GM18870 (cell line): Measurements from ENCODE around the gene REPS1.
"Not testable (repeated sequence)": the region's sequence is repeated elsewhere in the genome, so short reads cannot be mapped to it uniquely, and the experiment has no call there.

Experiments
- ATAC-seq: cut with Tn5 transposase; IDR thresholded peaks from one replicate; pipeline ENCODE4 v1.9.1; 2021; ENCODE audit warnings: moderate library complexity; ENCODE audit not compliant: unreplicated experiment

The REPS1 gene

DNA sequence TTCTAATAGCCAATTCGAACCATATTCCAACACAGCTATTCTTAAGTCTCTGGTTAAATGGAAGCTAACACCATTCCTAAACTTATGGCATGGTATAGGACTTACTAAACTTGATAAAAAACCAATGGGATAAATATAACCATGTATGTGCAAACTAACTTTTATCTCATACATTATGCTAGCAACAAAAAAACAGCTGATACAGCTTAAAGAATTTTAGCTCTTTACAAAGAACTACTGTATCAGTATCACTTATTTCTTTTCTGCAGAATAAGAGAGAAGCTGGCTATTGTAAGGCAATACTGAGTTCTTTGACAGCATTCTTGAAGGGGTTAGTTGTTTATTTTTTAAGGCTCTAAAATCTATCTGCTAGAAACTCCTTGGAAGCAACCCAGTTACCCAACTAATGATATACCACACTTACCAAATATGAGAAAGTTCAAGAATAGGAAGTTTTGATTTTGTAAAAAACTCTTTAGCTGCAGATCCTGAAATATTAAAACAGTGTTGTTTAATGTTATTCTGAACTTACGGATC is 44.9 kb downstream of the REPS1 start:
- ATAC-seq, result no peak

DNA sequence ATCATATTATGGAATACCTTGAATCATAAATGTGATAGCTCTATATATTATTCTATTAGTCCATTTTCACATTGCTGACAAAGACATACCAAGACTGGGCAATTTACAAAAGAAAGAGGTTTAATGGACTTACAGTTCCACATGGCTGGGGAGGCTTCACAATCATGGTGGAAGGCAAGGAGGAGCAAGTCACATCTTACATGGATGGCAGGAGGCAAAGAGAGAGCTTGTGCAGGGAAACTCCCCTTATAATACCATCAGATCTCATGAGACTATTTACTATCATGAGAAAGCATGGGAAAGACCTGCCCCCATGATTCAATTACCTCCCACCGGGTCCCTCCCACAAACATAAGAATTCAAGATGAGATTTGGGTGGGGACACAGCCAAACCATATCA is 51.2 kb downstream of the REPS1 start:
- not testable (repeated sequence) for ATAC-seq

DNA sequence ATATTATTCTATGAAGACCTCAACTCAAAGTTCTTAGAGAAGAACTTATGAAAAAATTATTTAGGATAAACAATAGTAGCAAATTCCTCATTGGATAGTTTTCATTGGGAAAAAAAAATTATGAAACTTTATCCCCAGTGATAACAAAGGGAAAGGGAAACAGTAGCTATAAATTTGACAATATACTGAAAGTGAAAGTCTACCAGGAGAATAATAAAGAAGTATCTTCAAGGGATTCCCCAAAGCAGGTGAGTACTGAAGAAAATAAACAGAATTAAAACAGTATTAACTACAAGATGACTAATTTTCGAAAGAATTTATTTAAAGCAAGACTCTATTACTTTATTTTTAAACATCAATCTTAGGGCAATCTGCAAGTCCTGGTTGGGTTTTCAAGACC is 56.4 kb downstream of the REPS1 start:
- no peak for ATAC-seq

DNA sequence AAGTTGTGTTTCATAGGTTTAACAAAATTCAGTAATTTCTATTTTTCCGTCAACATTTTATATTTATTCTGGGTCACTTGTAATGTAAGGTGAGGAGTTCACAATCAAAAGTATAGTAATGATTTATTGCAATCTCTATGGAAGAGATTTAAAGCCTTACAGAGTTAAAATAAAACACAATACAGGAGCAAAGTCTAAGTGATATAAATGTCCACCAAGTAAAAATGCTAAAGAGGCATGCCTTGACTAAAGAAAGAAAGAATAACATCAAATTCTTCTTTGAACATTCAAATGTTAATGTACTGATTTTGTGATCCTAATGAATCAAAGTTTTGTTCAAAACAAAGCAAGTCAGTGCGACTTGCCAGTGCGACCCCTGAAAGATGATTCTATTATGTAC is 61.5 kb downstream of the REPS1 start:
- no peak for ATAC-seq

DNA sequence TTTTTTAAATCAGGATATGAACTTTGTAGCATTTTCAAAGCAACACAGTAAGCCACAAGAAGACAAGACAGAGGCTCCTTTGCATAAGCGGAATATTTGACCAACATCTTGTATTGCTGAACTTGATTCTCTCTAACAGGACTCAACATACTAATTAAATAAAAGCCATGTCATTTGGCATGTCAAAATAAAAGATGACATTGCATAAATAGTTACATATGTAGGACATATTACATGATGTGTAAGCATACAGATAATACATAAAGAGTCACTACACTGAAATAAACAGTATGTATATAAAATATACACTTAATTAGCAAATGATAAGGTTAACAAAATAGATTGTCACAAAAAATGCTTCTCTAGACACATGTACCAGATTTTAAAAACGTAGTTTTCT is 62.2 kb downstream of the REPS1 start:
- ATAC-seq, result no peak

DNA sequence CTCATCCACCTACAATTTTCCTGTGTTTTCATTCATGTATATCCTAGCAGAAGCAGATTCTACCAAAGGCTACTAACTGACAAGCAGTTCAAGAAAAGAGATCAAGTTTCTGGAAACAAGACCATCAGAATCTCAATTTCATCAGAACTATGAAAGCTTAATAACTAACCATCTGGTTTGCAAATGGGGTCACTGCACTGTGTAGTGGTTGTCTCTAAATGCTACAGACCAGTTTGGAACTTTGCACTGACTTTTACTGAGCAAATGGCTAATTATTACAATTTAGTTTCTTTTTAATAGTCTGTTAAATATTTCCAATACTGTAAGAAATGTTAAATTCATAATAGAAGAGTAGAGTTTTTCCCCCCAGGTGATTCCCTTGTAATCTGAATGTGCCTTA is 64.5 kb downstream of the REPS1 start:
- ATAC-seq, result no peak

DNA sequence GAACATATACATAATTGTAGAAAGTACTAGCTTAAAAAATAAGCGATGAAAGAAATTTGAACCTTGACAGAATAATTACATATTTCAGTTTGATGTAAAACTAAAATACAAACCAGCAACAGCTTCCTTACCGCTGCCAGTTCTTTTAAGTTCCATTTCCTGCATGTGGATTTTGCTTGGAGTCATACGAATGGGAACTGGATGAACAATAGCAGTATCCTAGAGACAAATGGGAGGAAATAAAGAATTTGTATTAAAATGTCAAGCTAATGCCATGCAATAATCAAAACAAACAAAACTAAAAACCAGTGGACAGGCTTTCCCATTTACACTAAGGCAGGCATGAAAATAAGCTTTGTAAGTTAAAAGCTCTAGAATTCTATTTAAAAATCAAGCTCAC is 67.1 kb downstream of the REPS1 start:
- ATAC-seq, result no peak

DNA sequence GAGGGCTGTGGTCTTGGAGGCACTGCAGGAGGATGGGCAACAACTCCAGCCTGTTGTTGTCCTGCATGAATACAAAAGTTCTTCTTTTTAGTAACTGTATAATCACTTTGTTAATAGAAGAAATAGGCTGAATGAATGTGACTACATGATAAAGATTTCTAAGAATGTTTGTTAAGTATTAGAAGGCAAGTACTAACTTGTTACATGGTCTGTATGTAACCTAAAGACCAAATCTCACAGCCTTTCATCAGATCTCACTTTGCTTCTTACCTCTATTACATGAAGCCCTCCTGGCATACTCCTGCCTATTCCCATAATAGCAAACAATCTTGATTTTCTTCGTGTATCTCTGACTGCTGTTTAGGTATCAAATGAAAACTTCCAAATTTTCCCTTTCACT is 73.4 kb downstream of the REPS1 start:
- ATAC-seq, result no peak

DNA sequence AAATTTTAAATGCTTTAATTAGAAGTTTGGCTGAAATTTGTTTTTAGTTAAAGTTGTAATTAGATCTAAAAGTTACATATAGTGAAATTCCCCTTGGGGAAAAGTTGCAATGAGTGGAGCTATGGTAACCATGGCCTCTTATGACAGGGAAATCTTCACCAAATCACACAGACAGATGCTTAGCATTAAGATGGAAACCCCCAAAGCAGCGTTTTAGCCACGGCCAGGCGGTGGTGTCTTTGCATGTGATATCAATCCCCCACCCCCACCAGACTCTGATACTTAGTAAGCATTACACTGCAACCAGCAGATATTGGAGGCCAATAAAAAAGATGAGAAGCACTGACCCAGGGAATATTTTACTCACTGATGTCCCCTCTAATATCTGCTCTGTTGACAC is 75.7 kb downstream of the REPS1 start:
- no peak for ATAC-seq

DNA sequence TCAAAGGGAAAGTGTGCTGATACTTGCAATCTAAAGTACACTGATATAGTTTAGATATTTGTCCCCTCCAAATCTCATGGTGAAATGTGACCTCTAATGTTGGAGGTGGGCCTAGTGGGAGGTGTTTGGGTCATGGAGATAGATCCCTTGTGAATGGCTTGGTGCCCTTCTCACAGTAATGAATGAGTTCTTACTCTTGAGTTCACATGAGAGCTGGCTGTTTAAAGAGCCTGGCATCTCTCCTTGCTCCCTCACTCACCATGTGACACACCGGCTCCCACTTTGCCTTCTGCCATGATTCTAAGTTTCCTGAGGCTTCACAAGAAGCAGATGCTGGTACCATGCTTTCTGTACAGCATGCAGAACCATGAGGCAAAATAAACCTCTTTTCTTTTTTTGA is 78.1 kb downstream of the REPS1 start:
- no peak for ATAC-seq

DNA sequence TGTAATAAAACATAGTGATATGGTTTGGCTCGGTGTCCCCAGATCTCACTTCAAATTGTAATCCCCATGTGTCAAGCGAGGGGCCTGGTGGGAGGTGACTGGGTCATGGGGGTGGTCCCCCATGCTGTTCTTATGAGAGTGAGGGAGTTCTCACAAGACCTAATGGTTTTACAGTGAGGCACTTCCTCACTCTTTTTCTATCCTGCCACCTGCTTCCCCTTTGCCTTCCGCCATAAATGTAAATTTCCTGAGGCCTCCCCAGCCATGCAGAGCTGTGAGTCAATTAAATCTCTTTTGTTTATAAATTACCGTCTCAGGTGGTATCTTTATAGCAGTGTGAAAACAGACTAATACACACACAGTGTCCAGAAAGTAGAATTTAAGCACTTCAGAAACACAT is 78.5 kb downstream of the REPS1 start:
- ATAC-seq, result no peak

DNA sequence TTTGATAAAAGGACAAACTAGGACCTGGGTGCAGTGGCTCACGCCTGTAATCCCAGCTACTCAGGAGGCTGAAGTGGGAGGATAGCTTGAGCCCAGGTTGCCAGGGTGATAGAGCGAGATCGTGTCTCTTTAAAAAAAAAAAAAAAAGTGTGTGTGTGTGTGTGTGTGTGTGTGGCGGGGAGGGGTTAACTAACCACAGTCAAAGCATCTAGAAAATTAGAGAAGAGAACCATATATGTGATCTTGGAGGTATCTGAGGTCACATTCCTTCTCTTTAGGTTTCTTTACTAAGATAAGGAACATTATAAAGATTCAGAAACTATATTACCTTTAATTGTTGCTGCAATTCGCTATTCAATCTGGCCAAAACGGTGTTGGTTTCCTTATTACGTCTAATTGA is 80.9 kb downstream of the REPS1 start:
- no peak for ATAC-seq

DNA sequence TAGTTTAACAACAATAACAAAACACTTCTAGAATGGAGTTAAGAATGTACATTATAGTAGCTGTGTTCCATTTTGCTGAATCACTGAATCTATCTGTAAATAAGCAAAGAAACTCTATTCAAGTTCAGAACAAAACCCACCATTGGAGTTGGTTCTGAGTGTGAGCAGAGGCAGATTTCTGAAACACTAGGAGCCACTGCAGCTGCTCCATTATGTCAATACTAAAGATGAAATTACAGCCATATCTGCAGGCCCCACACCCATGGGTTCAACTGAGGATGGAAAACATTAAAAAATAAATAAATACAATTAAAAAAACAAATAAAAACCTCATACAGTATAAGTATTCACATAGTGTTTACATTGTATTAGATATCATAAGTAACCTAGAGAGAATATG is 91.0 kb downstream of the REPS1 start:
- ATAC-seq, result no peak

DNA sequence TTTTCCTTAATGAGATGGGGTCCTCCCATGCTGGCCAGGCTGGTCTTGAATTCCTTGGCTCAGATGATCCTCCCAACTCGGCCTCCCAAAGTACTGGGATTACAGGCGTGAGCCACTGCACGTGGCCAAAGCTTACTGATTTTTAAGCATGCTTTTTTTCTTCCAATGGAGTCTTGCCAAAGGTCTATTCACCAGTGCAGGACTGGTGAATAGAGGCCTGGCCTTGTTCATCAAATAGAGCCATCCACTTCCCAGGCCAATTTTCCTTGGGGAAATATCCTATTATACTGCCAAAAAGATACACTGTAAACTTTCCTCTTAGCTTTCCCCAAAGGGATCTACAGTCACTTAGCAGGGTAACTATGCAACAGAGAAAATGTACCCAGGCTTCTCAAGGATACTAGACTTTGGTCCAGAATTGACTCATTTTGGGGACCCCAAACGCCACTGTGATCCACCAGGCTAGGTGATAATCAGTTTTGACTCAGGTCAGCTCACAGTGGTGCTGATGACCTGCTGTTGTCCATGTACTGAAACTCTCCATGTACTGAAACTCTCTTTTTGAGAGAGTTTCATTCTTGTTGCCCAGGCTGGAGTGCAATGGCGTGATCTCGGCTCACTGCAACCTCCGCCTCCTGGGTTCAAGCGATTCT is 91.8 kb downstream of the REPS1 start:
- no peak for ATAC-seq

DNA sequence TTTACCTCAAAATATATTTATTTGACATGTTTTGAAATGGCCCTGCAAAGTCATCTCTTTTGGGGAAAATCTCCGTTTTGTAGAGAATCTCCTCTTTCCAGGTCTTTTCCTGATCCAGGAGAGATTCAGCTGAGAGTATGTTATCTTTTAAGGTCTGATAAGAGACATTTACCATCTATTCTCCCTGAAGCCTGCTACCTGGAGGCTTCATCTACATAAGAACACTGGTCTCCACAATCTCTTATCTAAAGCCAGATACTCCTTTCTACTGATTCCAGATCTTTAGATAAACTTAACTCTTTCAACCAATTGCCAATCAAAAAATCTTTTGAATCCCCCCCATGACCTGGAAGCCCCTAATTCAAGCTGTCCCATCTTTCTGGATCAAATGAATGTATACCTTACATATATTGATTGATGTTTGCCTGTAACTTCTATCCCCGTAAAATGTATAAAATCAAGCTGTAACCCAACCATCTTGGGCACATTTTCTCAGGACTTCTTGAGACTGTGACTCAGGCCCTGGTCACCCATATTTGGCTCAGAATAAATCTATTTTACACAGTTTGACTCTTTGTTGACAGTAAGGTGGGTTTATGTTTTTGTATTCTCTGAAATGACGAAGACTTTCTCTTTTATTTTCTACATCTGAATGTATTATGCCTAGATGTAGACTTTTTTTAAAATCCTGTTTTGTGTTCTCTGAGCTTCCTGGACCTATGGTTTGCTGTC is 96.6 kb downstream of the REPS1 start:
- no peak for ATAC-seq

DNA sequence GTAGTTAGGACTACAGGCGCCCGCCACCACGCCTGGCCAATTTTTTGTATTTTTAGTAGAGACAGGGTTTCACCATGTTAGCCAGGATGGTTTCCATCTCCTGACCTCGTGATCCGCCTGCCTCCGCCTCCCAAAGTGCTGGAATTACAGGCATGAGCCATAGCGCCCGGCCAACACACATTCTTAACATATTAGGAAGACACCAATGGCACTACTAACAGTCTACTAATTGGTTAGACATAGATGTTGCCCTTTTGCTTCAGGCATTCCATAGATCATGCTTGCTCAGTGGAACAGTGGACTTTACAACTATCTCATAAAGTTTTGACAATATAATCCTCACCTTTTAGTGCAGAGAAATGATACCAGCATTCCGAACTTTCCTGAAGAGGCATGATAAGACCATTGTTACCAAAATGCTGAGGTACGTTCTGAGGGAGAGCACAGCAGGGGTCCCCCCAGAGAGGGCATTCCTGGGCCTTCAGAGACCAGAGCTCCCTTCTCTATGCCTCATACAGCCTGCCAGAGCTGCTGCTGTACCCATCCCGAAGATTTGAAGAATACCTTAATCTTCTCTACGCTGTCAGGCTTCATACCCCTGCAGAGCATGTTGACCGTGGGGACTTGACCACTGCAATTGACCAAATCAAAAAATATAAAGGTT is 102.8 kb downstream of the REPS1 start:
- ATAC-seq, result no peak

DNA sequence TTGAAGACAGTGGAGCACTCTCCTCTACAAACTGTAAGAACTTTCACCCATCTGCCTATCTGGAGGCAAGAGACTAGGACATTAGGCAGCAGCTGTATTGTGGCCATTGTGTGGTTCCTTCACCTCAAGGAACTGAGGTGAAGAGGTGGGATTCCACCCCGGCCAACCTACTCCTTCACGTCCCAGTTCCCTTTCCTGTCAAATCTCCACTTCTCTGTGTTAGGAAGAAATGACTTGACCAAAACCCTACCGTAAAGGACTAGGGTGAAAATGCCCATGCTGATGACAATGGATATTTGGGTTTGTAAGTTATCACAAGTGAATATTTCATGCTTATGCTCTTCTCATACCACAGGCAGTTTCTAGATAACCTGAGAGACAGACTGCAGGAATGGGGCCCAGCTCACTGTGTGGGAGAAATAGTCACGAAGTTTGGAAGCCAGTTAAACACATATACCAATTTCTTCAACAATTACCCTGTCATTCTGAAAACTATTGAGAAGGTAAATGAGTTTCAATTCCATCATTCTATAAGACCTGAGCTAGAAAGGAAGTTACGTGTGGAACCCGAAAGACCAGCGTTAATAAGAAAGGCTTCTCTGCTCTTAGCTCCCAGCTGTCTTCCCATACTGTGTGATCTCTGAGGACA is 105.6 kb downstream of the REPS1 start:
- ATAC-seq, result peak; percentile 71

DNA sequence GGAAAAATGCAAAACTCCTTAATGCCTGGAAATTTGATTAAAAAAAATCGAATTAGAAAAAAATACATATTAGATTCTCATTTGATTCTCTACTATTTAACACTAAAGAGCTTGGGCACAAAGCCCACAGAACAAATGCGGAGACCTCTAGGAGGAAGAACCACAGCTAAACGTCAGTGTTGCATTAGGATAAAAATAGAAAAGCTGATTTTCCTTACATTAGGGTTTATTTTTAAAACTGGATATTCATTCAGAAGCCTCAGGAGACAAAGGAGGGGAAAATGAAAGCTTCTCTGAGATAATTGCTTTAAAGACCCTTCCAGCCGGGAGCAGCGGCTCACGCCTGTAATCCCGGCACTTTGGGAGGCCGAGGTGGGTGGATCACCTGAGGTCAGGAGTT is 114.9 kb downstream of the REPS1 start:
- no peak for ATAC-seq

DNA sequence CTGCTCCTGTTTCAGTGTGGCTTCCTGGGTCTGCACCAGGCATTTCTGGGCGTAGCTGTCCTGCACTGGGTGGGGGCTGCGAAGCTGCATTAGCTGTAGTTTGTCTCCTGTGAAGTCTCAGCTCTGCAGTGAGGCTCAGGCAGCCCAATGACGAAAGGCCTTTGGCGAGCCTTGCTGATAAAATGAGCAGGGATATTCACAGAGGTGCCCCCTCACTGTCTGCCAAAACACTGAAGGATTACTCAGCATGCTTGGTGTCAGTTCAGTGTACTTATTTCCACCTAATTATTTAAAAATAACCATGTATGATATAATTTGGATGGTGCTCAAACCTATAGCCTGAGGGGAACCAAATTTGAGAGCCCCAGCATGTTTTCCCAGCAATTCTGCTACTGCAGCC is 118.7 kb downstream of the REPS1 start:
- no peak for ATAC-seq

DNA sequence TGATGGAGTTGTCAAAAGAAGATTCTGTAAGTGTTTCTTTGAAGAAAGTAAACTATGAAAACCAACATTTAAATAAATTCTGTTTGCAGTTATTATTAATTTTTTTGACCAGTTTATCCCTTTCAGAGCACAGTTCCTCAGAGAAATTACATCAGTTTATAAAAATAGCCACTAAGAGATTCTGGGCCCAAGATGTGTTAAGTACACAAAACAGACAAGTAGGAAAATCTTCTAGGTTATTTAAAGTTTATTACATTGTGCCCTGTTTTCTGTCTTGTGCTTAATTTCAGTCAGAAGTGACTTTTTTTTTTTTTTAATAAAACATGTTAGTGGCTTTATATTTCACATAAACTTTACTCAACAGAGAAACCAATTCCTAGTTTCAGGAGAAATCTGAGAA is 119.9 kb downstream of the REPS1 start:
- ATAC-seq, result no peak

DNA sequence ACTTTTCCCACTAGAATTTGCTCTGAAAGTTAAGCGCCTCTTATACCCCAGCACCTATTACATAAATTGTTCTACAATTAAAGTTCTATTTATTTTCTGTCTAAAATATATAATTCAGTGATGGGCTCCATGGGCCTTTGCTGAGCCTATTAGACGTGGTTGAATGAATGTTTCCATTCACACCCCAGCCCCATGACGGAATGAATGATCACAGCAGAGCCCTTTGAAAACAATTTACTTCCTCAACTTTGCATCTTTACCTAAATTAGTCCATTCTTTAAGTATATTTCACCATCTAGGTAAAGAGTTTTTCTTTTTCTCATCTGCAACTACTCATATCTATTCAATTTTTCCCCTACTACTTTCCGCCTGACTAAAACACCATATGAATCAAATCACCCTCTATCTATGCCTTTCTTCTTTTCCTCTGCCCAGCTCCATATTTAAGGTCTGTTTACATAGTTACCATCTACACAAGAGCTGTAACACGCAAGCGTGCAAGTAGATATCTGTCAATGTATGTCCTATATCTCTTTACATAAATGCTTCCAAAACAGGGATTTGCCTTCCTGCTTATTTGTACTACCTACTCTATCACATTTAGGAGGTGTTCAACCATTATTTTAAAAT is 122.5 kb downstream of the REPS1 start:
- ATAC-seq, result no peak
